Right ventricle myocardium inferior (tissue), 1 donor: ENCODE results near the gene RTN4R. TPM values are rescaled to one million over a fixed set of nuclear protein-coding genes. Genes with fewer than 3 reads are reported as not detected.
"Not testable (repeated sequence)": the region's sequence is repeated elsewhere in the genome, so short reads cannot be mapped to it uniquely, and the experiment has no call there.

ENCODE experiments used
- ATAC-seq: fragments of 200-7000 bp; cut with Tn5 transposase; one replicate; pipeline ENCODE4 v1.9.1; 2020; ENCODE audit warnings: mild to moderate bottlenecking, moderate library complexity
- DNase-seq: peaks from one replicate; pipeline ENCODE4 v3.0.0; 2021; ENCODE audit errors: missing footprints
- intact Hi-C: fragments of 100-400 bp; cut with DNase I; formaldehyde crosslinking; loops from one replicate; pipeline ENCODE4 v1.11.0; 2022
- total RNA-seq: library from RNA; stranded (reverse); fragmentation: NEBNext Ultra II Directional; extraction: Animal tissue kit (Norgen Biotek cat#: 25700); gene quantifications from one replicate; pipeline ENCODE4 v1.2.1, GENCODE V29; 2021
- donor health status: DM: no; HTN: yes; CAD: no; lungs with severe emphysema.

Gene RTN4R
- total RNA-seq, 1 donor from 2014 or later: 1.2 TPM

- intact Hi-C loops: no loop called here
- DNase-seq: no peak
- no peak for ATAC-seq
Observed at GRCh38 chr22:20291604-20292063, 23.5 kb upstream of the RTN4R start.

DNA sequence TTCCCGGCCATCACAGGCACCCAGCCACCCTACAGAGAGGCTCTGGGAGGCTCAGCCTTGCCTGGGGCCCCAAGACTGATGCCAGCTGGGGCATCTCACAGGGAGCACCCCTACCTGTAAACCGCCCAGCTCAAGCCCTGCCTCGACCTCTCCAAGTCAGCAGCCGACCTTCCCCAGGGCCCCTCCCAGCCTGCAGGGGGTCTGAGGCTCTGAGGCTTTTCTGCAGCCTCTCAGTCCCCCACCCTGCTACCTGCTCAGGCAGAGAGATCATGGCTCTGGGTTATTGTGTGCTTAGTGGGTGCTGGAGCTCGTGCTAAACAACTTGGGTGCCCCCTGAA lies 23.1 kb upstream of the RTN4R start:
- DNase-seq (no peak), ATAC-seq (no peak)
- intact Hi-C loops: no loop called here

- no peak for DNase-seq
- ATAC-seq: no peak
- intact Hi-C loops: no loop called here
Observed at GRCh38 chr22:20290578-20291248, 22.6 kb upstream of the RTN4R start.

- ATAC-seq: no peak
- intact Hi-C loops: no loop called here
- no peak for DNase-seq
Observed at GRCh38 chr22:20290045-20290392, 21.9 kb upstream of the RTN4R start.

DNA sequence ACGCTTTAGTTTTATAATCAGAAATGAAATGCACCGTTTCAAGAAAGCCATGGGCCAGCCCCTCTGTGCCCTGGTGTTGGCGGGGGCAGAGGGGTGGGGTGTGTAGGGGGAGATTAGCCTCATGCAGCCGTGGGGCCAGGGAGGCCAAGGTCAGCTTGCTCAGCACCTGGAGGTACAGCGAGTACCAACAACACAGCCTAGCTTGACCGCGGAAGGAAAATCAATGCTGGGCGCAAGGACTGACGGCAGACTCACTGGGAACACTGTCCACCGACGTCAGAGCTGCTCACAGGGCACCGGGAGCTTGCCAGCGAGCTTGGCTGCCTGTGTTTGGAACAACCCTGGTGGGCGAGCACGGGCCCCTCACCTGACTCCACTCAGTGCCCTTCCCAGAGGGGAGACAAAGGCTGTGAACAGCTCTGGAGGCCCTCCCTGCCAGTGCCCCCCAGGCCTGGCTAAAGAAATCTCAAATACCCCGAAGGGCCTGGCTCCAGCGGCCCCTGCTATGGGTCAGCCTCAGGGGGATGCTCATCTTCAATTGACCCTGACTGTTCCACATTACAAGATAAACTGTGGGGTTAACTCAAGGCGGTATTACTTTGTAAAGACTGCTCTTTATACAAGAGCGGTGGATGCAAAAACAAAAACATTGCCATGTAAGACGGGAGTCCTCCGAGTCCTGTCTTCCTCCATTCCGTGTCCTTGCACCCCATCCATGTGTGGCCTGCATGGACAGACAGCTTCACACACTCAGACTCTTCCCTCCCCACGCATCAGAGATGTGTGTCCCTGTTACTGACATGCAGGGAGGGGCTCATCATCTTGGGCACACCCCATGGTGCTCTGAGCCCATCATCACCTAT lies 21.3 kb upstream of the RTN4R start:
- DNase-seq, intact Hi-C loops, ATAC-seq: not testable (repeated sequence)

- intact Hi-C loops, DNase-seq, ATAC-seq: not testable (repeated sequence)
Observed at GRCh38 chr22:20286784-20287423, 18.8 kb upstream of the RTN4R start.

DNA sequence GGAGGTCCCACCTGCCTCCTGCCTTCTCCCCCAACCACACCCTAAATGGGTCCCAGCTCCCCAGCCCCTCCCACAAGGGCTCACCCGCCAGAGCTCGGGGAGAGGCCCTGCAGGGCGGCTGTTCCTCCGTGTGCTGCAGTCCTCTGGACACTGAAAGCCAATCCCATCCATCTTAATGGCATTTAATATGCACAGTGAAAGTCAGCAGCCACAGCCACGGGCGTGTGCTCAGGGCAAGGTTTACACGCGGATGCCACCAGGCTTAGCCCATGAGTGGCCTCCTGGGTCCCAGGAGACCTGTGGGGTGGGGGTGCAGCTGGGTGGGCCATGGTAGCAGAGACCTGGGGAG lies 18.2 kb upstream of the RTN4R start:
- DNase-seq, intact Hi-C loops: not testable (repeated sequence)
- peak; percentile 7 for ATAC-seq

DNA sequence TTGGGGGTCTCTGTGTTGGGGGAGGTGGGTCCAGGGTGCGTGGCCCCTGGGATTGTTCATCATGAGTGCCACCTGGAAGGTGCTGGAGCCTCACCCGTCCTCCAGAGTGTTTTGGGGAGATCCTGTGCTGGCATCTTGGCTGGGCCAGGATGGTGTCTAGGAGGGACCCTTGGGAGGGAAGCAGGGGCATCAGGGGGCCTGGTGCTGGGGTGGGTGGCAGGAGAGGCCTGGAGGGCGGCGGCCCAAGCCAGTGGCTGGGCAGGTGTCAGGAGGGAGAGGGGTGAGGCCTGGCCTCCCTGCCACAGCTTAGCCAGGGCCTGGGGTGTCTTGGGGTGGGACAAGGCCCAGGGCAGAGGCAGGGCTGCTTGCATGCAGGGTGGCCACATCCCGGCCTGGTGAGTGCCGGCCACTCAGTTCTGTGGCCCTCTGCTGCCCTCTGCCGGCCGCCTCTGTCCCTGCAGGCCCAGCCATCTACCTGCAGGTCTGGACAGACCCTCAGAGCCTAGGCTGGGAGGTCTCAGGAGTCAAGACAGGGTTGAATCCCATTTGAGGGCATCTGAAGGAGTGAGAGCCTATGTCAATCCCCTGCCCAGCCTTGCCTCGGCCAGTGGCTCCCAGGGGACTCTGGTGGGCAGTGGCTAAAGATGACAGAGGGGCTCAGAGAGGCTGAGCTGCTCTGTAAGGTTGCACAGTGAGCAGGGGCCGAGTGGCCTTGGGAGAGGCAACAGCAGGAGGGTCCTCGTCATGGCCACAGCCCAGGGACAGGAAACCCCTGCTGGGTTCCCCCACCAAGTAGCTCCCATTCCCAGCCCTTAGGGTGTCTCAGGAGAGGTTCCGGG lies 17.6 kb upstream of the RTN4R start:
- intact Hi-C loops: loop anchor here (1.0 kb wide), 1 partner anchor 128 kb away; no protein-coding TSS in a partner anchor
- ATAC-seq: peak; percentile 79
- peak; percentile 85 for DNase-seq

DNA sequence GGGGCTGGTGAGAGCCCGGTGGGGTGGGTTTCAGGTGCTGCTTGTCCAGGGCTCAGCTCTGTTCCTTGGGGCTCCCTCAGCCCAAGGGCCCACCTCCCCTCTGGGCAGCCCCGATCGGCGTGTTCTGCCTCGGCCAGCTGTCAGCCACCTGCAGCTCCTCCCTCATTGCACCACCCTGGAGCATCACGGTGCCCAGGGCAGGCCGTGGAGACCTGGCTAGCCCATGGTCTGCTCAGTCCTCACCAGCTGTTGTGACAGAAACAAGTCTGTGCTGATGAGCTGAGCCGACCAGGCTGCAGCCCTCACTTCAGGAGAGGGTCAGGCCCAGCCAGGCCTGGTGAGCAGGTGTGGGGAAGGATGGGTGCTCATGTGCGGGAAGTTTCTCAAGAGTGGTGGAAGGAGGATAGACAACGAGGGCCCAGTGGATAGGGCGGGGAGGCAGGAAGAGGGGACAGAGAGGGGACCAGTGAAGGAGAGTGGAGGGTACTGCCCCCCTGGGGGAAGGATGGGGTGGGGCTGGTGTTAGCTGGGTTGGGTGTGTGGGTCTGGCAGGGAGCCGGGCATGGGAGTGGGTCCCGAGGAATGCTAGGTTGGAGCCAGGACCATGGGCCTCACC lies 16.5 kb upstream of the RTN4R start:
- intact Hi-C loops: loop anchor here (1.0 kb wide), 1 partner anchor 127 kb away; no protein-coding TSS in a partner anchor
- ATAC-seq (no peak), DNase-seq (no peak)

DNA sequence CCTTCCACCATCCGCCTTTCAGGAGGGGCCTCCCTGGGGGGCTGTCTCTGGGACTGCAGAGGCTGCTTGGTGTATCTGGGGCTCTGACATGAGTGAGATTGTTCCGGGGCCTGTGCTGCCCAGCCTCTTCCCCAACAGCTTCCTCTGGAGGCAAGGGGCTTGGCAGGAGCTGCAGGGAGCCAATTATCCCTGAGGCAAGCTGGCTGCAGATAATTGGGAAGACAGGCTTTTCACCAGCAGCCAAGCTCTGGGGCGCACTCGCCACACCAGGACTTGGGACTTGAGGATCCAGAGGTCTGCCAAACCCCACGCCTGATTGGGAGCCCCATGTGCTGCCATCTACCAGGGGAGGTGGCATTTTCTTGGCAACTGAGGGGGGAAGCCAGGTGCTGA lies 15.6 kb upstream of the RTN4R start:
- intact Hi-C loops: no loop called here
- ATAC-seq (no peak), DNase-seq (no peak)

DNA sequence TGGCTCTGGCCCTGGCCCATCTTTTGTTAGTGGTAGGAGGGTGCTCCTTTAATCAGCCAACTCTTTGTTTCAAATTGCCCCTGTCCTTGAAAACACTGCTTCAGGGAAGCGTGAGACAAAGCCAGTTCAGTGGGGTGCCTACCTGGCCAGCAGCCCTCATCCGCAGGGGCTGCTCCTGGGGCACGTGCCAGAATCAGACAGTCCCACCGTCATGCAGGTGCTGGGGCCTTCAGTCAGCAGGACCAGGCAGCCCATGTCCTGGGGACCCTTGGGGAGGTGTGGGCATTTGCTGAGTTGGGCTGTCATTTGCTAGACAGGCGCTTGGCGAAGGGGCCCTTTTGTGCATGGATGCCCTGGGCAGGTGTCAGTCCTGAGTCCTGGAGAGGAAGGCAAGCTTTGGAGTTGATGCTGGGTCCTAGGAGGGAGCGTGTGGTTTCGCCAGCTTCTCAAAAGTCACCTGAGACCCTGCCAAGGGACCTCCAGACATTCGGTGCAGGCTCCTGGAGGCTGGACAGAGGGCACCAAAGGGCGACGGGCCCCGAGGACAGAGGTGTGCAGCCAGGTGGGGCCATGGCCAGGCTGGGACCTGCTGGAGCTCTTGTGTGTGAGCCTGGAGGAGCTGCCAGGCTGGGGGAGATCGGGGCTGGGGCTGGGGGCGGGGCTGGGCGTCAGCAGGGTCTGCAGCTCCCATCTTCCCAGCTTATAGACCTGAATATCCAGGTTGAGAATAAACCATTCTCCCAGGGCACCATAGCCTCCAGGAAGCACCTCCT lies 15.0 kb upstream of the RTN4R start:
- ATAC-seq: no peak
- intact Hi-C loops: no loop called here
- DNase-seq: no peak

DNA sequence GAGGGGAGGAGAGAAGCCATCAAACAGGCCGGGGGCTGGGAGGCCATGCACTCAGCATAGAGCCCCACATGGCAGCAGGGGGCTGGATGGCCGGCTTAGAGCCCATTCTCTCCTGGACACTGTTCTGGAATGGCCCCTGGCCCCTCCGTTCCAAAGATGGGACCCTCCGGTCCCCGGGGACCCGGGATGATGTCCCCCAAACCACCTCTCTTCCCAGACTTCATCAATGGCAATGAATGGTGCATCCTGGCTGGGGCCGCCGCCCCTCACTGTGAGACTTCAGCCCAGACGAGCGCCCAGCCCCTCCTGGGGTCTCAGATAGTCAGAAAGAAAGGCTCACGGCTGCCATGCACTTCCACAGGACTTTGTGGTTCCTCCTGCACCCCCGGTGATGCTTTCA lies 13.8 kb upstream of the RTN4R start:
- DNase-seq (no peak), ATAC-seq (no peak)
- intact Hi-C loops: no loop called here

DNA sequence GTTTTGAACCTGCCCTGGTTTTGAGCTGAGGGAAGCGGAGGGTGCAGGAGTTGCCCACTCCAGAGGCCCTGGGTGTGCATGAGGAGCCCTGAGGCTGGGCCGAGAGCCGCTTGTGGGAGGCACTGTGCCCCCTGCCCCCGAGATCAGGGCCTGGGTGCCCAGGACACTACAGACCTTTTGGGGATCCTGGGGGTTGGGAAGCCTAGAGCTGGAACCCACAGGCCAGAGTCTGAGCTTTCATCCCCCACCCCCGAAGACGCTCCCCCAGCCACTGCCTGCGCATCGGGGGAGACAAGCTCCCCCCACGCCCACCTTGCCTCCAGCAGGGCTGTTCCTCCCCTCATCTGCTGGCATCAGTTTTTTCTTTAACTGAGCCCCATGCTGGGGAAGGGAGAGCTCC lies 13.4 kb upstream of the RTN4R start:
- DNase-seq, ATAC-seq, intact Hi-C loops: not testable (repeated sequence)

- ATAC-seq: no peak
- intact Hi-C loops: no loop called here
- no peak for DNase-seq
Observed at GRCh38 chr22:20280866-20281265, 12.7 kb upstream of the RTN4R start.

DNA sequence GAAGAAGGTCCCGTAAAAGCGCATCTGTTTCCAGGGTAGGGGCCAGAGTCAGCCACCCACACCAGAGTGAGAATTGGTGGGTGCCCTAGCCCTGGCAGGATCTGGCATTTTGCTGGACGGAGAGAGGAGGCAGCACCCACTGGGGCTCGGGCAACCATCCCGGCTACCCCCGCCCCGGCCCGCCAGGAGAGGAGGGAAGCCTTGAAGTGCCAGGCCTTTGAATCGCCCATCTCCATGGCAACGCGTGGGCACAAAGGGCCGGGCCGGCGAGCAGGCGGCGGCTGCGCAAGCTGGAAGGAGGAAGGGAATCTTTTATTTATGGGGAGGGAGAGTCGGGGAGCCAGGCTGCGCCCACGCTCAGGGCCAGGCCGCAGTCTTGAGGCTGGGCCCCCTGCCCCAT lies 12.0 kb upstream of the RTN4R start:
- ATAC-seq, DNase-seq, intact Hi-C loops: not testable (repeated sequence)

DNA sequence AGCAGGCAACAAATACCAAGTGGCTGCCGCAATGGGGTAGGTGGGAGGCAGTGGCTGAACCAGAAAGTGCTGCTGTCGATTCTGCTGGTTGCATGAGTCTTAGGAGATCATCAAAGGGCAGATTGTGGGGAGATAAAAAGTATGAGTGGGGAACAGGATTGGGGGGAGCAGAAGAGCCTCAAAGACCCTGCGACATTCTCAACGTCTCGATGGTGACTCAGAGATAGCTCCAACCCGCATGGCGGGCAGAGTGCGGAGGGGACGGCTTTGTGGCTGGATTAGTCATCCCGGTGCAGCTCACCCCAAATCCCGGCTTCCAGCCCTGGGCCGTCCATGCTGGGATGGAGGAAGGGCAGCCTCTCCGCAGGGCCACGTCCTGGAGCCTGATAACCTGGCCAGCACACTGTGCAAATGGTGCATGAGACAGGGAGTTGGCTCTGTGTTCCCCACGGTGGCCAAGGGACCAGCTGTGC lies 11.6 kb upstream of the RTN4R start:
- intact Hi-C loops: no loop called here
- ATAC-seq: no peak

GRCh38 chr22:20278726-20279490 lies 10.8 kb upstream of the RTN4R start:
- DNase-seq, ATAC-seq, intact Hi-C loops: not testable (repeated sequence)

More for the DNA sequence above, 11.6 kb upstream of the RTN4R start:
- no peak for DNase-seq
